ENCODE data around the gene PINLYP. TPM values are rescaled to one million over a fixed set of nuclear protein-coding genes. Genes with fewer than 3 reads are reported as not detected.

The PINLYP gene
- total RNA-seq, 1 donor from 2014 or later: 0.91 TPM

GRCh38 chr19:43595605-43595998 lies 20.0 kb downstream of the PINLYP start:
- H3K27me3 Mint-ChIP-seq (ENCODE audit: unreplicated experiment): no peaks in the 10 kb centered on the region
- H3K27ac Mint-ChIP-seq (ENCODE audit: unreplicated experiment): peak overlapping the region; percentile 99
- TF ChIP-seq, protein P1, sequence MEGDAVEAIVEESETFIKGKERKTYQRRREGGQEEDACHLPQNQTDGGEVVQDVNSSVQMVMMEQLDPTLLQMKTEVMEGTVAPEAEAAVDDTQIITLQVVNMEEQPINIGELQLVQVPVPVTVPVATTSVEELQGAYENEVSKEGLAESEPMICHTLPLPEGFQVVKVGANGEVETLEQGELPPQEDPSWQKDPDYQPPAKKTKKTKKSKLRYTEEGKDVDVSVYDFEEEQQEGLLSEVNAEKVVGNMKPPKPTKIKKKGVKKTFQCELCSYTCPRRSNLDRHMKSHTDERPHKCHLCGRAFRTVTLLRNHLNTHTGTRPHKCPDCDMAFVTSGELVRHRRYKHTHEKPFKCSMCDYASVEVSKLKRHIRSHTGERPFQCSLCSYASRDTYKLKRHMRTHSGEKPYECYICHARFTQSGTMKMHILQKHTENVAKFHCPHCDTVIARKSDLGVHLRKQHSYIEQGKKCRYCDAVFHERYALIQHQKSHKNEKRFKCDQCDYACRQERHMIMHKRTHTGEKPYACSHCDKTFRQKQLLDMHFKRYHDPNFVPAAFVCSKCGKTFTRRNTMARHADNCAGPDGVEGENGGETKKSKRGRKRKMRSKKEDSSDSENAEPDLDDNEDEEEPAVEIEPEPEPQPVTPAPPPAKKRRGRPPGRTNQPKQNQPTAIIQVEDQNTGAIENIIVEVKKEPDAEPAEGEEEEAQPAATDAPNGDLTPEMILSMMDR (IDR thresholded peaks at IDR 0.05): no peak
- H3K4me1 Mint-ChIP-seq (ENCODE audit: unreplicated experiment): peaks cover 30% of the 10 kb centered on the region
- H3K9me3 Mint-ChIP-seq (ENCODE audit: unreplicated experiment): no peaks in the 10 kb centered on the region
- peaks cover 21% of the 10 kb centered on the region for H3K36me3 Mint-ChIP-seq (ENCODE audit: unreplicated experiment)
- DNase-seq (ENCODE audit: extremely low spot score, unreplicated experiment): no peak
- peak overlapping the region; percentile 98 for H3K4me3 Mint-ChIP-seq (ENCODE audit: unreplicated experiment)

DNA sequence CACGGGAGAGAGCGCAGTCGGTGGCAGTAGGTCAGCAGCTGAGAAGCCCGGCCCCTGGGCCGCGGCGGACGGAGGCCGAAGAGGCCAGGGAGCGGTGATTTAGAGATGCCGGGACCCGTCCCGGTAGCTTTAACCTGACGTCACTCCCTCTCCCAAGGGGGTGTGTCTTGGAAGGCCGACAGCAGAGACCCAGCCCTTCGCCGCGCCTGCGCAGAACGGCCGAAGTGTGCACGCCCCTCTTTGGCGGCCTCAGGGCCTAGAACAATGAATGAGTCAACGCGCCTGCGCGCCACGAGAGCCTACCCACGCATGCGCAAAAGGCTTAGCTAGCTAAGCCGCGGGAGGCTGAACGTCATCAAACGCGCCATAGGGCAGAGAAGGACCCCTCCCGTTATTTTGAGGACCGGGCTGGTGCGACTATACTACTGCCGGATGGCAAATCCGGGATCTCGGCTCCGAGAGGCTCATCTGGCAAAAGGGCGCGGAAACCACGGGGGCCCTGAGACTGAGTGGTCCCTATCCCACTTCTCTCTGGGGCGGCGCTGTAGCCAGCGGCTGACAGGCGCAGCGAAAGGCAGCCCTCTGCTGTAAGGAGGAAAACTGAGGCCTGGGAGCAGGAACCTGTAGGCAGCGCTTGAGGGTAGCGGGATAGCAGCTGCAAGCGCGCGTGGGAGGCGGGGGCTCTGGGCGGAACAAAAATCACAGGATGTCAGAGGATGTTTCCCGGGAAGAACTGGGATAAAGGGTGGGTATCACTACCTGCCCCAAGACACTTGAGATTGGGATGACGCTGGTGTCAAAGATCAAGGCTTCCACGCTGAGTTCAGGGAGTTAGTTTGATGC lies 20.6 kb downstream of the PINLYP start, which contains the start of the genes IRGQ and ZNF576:
IRGQ (minus strand) TSS at position 136 of the 843 bp plus-strand sequence. CDS start 796 bp downstream, outside the sequence.
ZNF576 (plus strand) TSS at position 597 of the 843 bp plus-strand sequence. CDS start 514 bp downstream, outside the sequence.
- Mint-ChIP-seq H3K27ac (ENCODE audit: unreplicated experiment) (peak within 1 kb of the TSS; percentile 99), H3K36me3 (ENCODE audit: unreplicated experiment) (peaks cover 15% of the 10 kb centered on the region), H3K4me3 (ENCODE audit: unreplicated experiment) (peak within 1 kb of the TSS; percentile 98), H3K9me3 (ENCODE audit: unreplicated experiment) (no peaks in the 10 kb centered on the region), H3K4me1 (ENCODE audit: unreplicated experiment) (peaks cover 30% of the 10 kb centered on the region), H3K27me3 (ENCODE audit: unreplicated experiment) (no peaks in the 10 kb centered on the region)
- TF ChIP-seq, protein P1 (IDR thresholded peaks at IDR 0.05): no peak
- DNase-seq (ENCODE audit: extremely low spot score, unreplicated experiment): peak; percentile 100

DNA sequence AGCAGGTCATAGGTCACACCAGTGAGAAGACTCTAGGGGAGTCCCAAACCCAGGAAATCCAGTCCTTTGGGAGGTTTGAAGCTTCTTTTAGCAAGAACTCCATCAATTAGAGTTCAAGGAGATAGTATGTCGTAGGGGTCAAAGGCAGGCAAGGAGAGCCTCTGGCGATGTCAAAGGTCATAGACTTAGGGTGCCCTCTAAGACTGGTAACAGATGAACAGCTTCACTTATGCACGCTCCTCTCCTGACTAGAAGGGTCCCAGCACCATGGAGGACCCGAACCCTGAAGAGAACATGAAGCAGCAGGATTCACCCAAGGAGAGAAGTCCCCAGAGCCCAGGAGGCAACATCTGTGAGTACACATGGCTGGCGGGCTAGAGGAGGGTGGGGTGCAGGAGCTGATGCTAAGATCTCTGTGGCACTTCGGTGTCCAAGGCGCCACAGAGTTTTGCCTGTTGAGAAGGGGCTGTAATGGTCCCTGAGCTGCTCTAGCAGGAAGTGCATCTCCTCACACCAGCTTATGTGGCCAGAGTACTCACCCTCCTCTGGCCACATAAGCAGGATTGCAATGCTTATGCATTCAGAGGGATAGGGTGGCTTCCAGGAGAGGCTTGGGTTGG lies 21.4 kb downstream of the PINLYP start:
- Mint-ChIP-seq H3K4me3 (ENCODE audit: unreplicated experiment) (peak overlapping the region; percentile 98), H3K27me3 (ENCODE audit: unreplicated experiment) (no peaks in the 10 kb centered on the region), H3K27ac (ENCODE audit: unreplicated experiment) (peak overlapping the region; percentile 99), H3K9me3 (ENCODE audit: unreplicated experiment) (no peaks in the 10 kb centered on the region), H3K36me3 (ENCODE audit: unreplicated experiment) (peaks cover 15% of the 10 kb centered on the region), H3K4me1 (ENCODE audit: unreplicated experiment) (peaks cover 30% of the 10 kb centered on the region)
- TF ChIP-seq, protein P1 (IDR thresholded peaks at IDR 0.05): no peak
- DNase-seq (ENCODE audit: extremely low spot score, unreplicated experiment): no peak

- Mint-ChIP-seq H3K4me1 (ENCODE audit: unreplicated experiment) (peaks cover 30% of the 10 kb centered on the region), H3K27ac (ENCODE audit: unreplicated experiment) (peak overlapping the region; percentile 99), H3K4me3 (ENCODE audit: unreplicated experiment) (peak overlapping the region; percentile 98), H3K9me3 (ENCODE audit: unreplicated experiment) (no peaks in the 10 kb centered on the region), H3K36me3 (ENCODE audit: unreplicated experiment) (peaks cover 11% of the 10 kb centered on the region), H3K27me3 (ENCODE audit: unreplicated experiment) (no peaks in the 10 kb centered on the region)
- TF ChIP-seq, protein P1 (IDR thresholded peaks at IDR 0.05): no peak
- DNase-seq (ENCODE audit: extremely low spot score, unreplicated experiment): no peak
These were observed 22.3 kb downstream of the PINLYP start for GRCh38 chr19:43597876-43598275.

Measured in osteocyte (in vitro differentiated cells).